GM18868 (cell line): ENCODE results near the gene CHMP1B.
"Not testable (repeated sequence)": the region's sequence is repeated elsewhere in the genome, so short reads cannot be mapped to it uniquely, and the experiment has no call there.

Experiments used
- ATAC-seq: cut with Tn5 transposase; IDR thresholded peaks from one replicate; pipeline ENCODE4 v1.9.1; 2021; ENCODE audit warnings: mild to moderate bottlenecking, moderate library complexity; ENCODE audit not compliant: unreplicated experiment

CHMP1B gene

GRCh38 chr18:11866764-11867163, 15.6 kb downstream of the CHMP1B start:
- no peak for ATAC-seq

- ATAC-seq, result no peak
Measured at GRCh38 chr18:11868230-11868629, 17.0 kb downstream of the CHMP1B start.

- ATAC-seq, result no peak
Measured at GRCh38 chr18:11871501-11871900, 20.3 kb downstream of the CHMP1B start.

DNA sequence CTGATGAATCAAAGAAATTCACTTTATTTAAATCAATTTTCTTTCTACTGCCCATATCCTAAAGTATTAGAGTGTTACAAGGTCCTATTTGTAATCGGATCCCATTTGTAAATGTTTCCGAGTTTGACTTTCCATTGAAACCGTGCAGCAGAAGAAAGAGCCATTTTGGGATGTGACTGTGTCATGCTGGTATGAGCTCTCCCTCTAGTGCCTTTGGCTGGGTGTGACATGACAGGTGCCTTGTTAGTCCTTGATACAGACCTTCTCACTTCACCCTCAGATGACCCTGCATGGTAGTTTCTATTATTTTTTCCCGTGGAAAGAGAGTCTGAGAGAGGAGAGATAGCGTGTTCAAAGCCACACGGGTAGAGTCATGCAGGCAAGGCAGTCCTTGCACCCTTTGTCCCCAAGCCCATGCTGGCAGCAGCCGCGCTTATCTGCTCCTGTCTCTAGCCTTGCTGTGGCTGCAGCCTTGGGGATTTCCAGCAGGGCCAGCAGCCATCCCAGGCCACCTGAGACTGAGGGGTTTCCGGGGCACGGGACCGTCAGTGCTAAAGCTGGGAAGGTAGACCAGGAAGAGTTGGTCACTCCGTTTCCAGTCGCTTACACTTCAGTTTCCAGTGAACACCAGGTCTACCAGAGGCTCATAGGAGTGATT, 21.4 kb downstream of the CHMP1B start:
- no peak for ATAC-seq

GRCh38 chr18:11873670-11874340, 22.6 kb downstream of the CHMP1B start:
- no peak for ATAC-seq

- ATAC-seq, result no peak
Measured at GRCh38 chr18:11874676-11875075, 23.5 kb downstream of the CHMP1B start.

- ATAC-seq, result no peak
Measured at GRCh38 chr18:11877497-11878135, 26.4 kb downstream of the CHMP1B start.

- no peak for ATAC-seq
Measured at GRCh38 chr18:11880586-11881304, 29.5 kb downstream of the CHMP1B start.

- ATAC-seq, result no peak
Measured at GRCh38 chr18:11882636-11883035, 31.4 kb downstream of the CHMP1B start.

DNA sequence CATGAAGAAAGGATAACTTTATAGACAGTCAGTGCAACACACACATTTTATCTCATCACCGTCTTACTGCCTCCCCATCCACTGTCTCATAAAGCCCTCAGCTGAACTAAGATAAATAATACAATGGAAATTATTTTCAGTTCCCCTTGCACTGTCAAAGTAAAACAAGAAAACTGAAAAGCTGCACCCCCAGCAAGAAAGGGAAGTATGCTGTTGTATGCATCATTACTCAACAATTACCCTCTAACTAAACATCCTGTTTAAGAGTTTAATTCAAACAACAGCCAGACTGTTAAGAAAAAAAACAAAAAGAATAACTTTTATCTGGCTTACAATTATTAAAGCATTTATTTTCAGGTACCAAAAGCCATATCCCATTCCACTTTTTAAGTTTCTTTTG, 31.9 kb downstream of the CHMP1B start:
- ATAC-seq, result peak; percentile 87

DNA sequence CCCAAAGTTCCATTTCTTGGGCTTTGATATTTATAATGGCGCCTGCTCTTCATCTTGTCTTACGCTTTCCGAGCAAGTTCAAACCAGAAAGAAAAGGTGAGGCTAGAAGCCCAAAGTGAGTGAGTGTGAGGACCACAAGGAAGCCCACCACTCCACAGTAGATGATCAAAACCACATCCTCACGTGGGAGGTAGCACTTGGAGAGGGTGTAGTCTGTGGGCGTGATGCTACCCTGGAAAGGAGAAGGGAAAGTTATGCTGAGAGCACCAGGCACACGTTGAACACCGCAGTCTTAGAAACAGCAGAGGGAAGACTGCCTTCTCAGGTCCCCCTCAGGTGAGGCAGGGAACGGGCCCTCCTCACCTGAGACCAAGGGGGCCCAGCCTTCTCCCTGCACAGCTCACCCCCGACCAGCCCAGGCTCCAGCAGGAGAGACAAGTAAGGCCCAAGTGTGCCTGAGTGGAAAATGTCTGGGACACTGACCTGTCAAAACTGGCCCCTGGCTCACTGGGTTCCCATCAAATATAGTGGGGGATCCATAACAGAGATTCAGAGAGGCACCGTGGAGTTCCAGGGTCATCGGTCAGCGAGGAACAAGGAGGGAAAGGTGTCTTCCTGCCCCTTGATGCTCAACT, 33.3 kb downstream of the CHMP1B start:
- no peak for ATAC-seq

DNA sequence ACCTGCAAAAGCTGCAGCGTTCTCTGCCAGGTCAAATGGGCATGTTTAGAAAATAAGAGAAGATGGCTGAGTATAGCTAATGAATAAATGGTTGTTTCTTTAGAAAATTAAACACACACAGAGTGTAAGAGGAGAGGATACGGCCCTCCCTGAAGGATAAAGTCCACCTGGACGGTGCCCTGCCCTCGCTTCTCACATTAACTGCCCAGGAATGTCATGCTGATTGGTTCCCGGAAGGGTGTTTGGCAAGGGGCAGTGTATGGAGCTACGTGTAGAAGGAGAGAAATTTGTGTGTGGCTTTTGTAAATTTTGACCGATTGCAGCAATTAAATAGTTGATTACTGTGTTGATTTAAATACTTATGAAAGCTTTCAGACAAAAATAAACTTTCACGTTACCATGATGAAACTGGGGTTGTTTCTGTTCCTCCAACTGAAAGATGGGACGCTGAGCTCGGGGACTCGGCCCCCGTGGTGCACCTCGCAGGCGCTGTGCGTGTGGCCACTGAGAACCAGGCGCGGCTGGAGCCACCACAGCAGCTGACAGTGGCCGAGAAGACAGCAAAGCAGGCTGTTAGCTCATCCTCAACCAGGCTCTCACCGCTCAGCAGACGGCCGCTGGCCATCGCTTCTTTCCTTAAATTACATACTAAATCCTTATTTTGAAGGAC, 34.2 kb downstream of the CHMP1B start:
- no peak for ATAC-seq

DNA sequence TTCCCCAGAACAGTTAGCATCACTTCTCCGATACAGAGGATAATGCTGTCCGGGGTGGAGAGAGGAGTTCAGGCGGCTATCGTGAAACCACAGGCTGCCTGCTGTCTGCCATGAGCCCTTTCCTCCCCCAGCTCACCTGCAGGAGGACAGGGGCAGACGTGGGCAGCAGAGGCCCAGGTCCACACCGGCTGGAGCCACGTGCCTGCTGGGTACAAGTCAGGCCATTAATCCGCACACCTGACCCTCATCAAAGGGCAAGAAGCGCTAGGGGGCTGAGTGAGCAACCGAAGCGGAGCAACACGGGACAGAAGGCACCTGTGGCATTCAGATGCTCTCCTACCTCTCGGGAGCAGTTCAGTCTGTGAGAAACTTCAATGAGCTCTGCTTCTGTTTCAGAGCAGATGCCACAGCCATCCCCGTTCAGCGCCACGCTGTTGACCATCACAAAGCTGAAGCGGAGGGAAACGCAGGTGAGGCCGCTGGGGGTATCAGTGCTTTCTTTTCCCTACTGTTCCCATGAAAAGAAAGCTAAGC, 35.4 kb downstream of the CHMP1B start:
- no peak for ATAC-seq

GRCh38 chr18:11887328-11888128, 36.3 kb downstream of the CHMP1B start:
- no peak for ATAC-seq

DNA sequence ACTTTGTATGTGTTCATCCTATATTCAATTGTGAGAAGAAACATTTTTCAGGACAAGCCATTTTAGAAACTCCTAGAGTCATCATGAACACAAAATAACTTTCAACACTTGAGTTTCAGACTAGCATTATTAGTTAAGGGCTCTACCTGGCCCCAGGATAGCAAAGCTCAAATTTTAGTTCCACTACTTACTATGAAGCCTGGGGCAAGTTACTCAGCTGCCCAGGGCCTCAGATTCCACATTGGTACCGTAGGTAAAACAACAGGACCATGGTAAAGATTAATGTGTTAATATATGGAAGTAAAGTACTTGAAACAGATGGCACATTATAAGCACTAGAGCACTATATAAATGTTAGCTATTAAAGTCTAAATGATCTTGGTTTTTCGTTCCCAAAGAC, 37.5 kb downstream of the CHMP1B start:
- ATAC-seq, result no peak

GRCh38 chr18:11889284-11889683, 38.1 kb downstream of the CHMP1B start:
- no peak for ATAC-seq

DNA sequence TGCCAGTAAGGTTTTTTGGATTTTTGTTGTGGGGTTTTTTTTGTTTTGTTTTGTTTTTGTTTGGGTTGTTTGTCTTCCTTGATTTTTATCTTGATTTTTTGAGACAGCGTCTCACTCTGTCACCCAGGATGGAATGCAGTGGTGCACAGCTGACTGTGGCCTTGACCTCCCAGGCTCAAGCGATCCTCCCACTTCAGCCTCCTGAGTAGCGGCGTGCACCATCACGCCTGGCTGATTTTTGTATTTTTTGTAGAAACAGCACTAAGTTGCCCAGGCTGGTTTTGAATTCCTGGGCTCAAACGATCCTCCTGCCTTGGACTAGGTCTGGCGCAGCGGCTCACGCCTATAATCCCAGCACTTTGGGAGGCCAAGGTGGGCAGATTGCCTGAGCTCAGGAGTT, 40.5 kb downstream of the CHMP1B start:
- ATAC-seq, result no peak

DNA sequence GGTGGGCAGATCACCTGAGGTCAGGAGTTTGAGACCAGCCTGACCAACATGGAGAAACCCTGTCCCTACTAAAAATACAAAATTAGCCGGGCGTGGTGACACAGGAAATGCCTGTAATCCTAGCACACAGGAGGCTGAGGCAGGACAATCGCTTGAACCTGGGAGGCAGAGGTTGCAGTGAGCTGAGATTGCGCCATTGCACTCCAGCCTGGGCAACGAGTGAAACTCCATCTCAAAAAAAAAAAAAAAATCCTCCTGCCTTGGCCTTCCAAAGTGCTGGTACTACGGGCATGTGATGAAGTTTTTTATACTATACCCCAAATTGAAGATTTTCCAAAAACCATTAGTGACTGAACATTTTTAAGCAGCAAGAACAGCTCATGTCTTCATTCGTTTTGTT, 41.2 kb downstream of the CHMP1B start:
- ATAC-seq, result not testable (repeated sequence)

GRCh38 chr18:11897781-11898180, 46.6 kb downstream of the CHMP1B start:
- no peak for ATAC-seq

DNA sequence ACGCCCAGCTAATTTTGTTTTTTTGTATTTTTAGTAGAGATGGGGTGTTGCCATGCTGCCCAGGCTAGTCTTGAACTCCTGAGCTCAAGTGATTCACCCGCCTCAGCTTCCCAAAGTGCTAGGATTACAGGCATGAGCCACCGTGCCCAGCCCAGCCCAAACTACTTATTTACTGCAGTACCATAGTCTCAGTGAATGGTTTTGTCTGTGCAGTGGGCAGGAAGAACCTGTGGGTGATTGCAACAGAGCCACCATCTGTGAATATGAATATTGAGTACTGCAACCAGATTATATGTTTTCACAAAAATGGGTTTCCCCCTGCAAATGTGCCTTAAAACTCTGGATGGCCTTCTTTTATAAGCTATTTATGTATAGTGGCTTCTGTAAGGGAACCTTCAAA, 47.9 kb downstream of the CHMP1B start:
- no peak for ATAC-seq
